Activated T-cell treated with anti-CD3 and anti-CD28 coated beads, Interleukin-2, amount 50 U/mL, for 1 hour (primary cell): ENCODE measurements around the gene AK1.

Source experiments
- DNase-seq: peaks from one replicate; pipeline ENCODE4 v3.0.0-alpha.2; 2020

Gene AK1

GRCh38 chr9:127865645-127866464, 11.6 kb downstream of the AK1 start:
- no peak for DNase-seq

- DNase-seq = no peak
These were observed 14.3 kb downstream of the AK1 start for GRCh38 chr9:127863191-127863621.

GRCh38 chr9:127862075-127863011, 15.1 kb downstream of the AK1 start:
- DNase-seq = peak; percentile 48

GRCh38 chr9:127860779-127861178, 16.7 kb downstream of the AK1 start:
- no peak for DNase-seq

GRCh38 chr9:127860260-127860659, 17.2 kb downstream of the AK1 start:
- DNase-seq = no peak

GRCh38 chr9:127858041-127858512, 19.4 kb downstream of the AK1 start:
- DNase-seq = no peak

GRCh38 chr9:127857278-127857677, 20.2 kb downstream of the AK1 start:
- no peak for DNase-seq

GRCh38 chr9:127856729-127857116, 20.8 kb downstream of the AK1 start:
- DNase-seq = no peak

- DNase-seq = no peak
These were observed 21.3 kb downstream of the AK1 start for GRCh38 chr9:127856094-127856728.

- DNase-seq = no peak
These were observed 22.0 kb downstream of the AK1 start for GRCh38 chr9:127855522-127855921.

- no peak for DNase-seq
These were observed 22.5 kb downstream of the AK1 start for GRCh38 chr9:127854960-127855359.

GRCh38 chr9:127854184-127854806, 23.2 kb downstream of the AK1 start, which contains the start of gene ENG:
ENG (minus strand) TSS chr9:127854658; CDS start chr9:127854355, 303 bp downstream.
- no peak for DNase-seq

GRCh38 chr9:127853312-127854183, 23.9 kb downstream of the AK1 start:
- DNase-seq = no peak

GRCh38 chr9:127852829-127853228, 24.6 kb downstream of the AK1 start:
- DNase-seq = no peak

GRCh38 chr9:127850286-127850830, 27.1 kb downstream of the AK1 start:
- DNase-seq = no peak

GRCh38 chr9:127848756-127849504, 28.5 kb downstream of the AK1 start:
- DNase-seq = no peak

GRCh38 chr9:127847833-127848755, 29.4 kb downstream of the AK1 start:
- no peak for DNase-seq

- no peak for DNase-seq
These were observed 30.3 kb downstream of the AK1 start for GRCh38 chr9:127847178-127847510.

- DNase-seq = no peak
These were observed 30.9 kb downstream of the AK1 start for GRCh38 chr9:127846443-127847177.
